HCT116 (cell line): ENCODE data around the gene FTCDNL1. TPM values are rescaled to one million over a fixed set of nuclear protein-coding genes. Genes with fewer than 3 reads are reported as not detected.

Source experiments
- ATAC-seq: fragments of 200-7000 bp; cut with Tn5 transposase; 2 replicates; pipeline ENCODE4 v1.9.1; 2020; ENCODE audit warnings: mild to moderate bottlenecking, moderate library complexity
- BruUV-seq: library from RNA; stranded (reverse); fragments of 400-500 nt; replicated peaks from 2 replicates; lab custom pipeline; 2021; lab: Mats Ljungman, UMichigan
- CTCF ChIA-PET: fragments of 300-600 bp; sonication (Branson Sonifier 250); formaldehyde crosslinking; loops from one replicate; lab custom pipeline; 2021; ENCODE audit warnings: antibody characterized with exemption; lab: Charles Lee
- POLR2A ChIA-PET: fragments of 300-600, 350-600 bp; sonication (Branson Sonifier 250); formaldehyde crosslinking; loops from one replicate; lab custom pipeline; 2021; ENCODE audit warnings: antibody characterized with exemption; lab: Charles Lee
- RAD21 ChIA-PET, 2 experiments: fragments of 300-600 bp; sonication (Branson Sonifier 250); formaldehyde crosslinking; loops; one replicate each; lab custom pipeline; 2023; ENCODE audit warnings: low total read pairs in 2 of 2; ENCODE audit not compliant: uncharacterized antibody in 2 of 2, unreplicated experiment in 2 of 2, low non-redundant PET in 1 of 2; lab: Charles Lee
- DNase-seq: peaks from one replicate; pipeline ENCODE4 v3.0.0-alpha.2; 2010; ENCODE audit warnings: low read depth, low spot score
- H2AFZ ChIP-seq: fragments of 200-600 bp; shearing (Covaris generic), sonication (generic); 2 replicates; pipeline ENCODE4 v1.6.1; 2017; ENCODE audit warnings: low read depth, mixed run types, mixed read lengths, antibody characterized with exemption, low read length; ENCODE audit not compliant: poor library complexity, severe bottlenecking
- H3K27ac ChIP-seq: 2 replicates; pipeline ENCODE4 v1.5.1; 2012; ENCODE audit warnings: low read depth, low read length
- H3K27me3 ChIP-seq: fragments of 200-600 bp; sonication (generic); 2 replicates; pipeline ENCODE4 v1.6.1; 2016; ENCODE audit warnings: mixed run types, low read length, mixed read lengths; ENCODE audit not compliant: insufficient read depth
- H3K36me3 ChIP-seq, 2 experiments: fragments of 200-500 bp in 1 of 2; fragments of 200-600 bp in 1 of 2; sonication (Bioruptor generic) in 1 of 2; sonication (generic) in 1 of 2; 2 replicates each; pipeline versions ENCODE4 v1.5.1 to v1.6.1; 2014 to 2016; ENCODE audit warnings: low read length in 2 of 2, inconsistent platforms in 1 of 2, mixed read lengths in 1 of 2, mixed run types in 1 of 2; ENCODE audit not compliant: insufficient read depth in 2 of 2, control insufficient read depth in 1 of 2
- H3K4me1 ChIP-seq, 2 experiments: fragments of 200-600 bp in 1 of 2; sonication (generic) in 1 of 2; 2 replicates each; pipeline versions ENCODE4 v1.5.1 to v1.6.1; 2012 to 2017; ENCODE audit warnings: low read length in 2 of 2, inconsistent platforms in 1 of 2, mild to moderate bottlenecking in 1 of 2, mixed read lengths in 1 of 2, mixed run types in 1 of 2, moderate library complexity in 1 of 2; ENCODE audit not compliant: insufficient read depth in 2 of 2, control insufficient read depth in 1 of 2
- H3K4me2 ChIP-seq: fragments of 200-600 bp; sonication (generic); 2 replicates; pipeline ENCODE4 v1.6.1; 2017; ENCODE audit warnings: mixed run types, low read length, mixed read lengths
- H3K4me3 ChIP-seq, 2 experiments: fragments of 200-600 bp in 1 of 2; sonication (generic) in 1 of 2; replicated peaks in 1 of 2; 2 replicates each; pipeline ENCODE4 v1.5.1; 2011 to 2016; ENCODE audit warnings: low read length in 2 of 2, control low read depth in 1 of 2, low read depth in 1 of 2, mild to moderate bottlenecking in 1 of 2, mixed read lengths in 1 of 2, mixed run types in 1 of 2
- H3K79me2 ChIP-seq: fragments of 200-600 bp; sonication (generic); 2 replicates; pipeline ENCODE4 v1.6.1; 2017; ENCODE audit warnings: mild to moderate bottlenecking, mixed run types, low read length, moderate library complexity, mixed read lengths; ENCODE audit not compliant: insufficient read depth
- H3K9ac ChIP-seq: fragments of 200-600 bp; sonication (generic); 2 replicates; pipeline ENCODE4 v1.6.1; 2016; ENCODE audit warnings: low read length, mixed read lengths
- H3K9me2 ChIP-seq: fragments of 200-600 bp; sonication (generic), shearing (Covaris generic); 2 replicates; pipeline ENCODE4 v1.6.1; 2017; ENCODE audit warnings: mixed run types, mild to moderate bottlenecking, moderate library complexity; ENCODE audit not compliant: insufficient read depth
- H3K9me3 ChIP-seq, 2 experiments: fragments of 200-500 bp in 1 of 2; fragments of 200-600 bp in 1 of 2; sonication (Bioruptor generic) in 1 of 2; sonication (generic) in 1 of 2; 2 replicates each; pipeline ENCODE4 v1.6.1; 2014 to 2017; ENCODE audit warnings: low read length in 2 of 2, mixed read lengths in 2 of 2, inconsistent platforms in 1 of 2, low read depth in 1 of 2, mild to moderate bottlenecking in 1 of 2, mixed run types in 1 of 2, moderate library complexity in 1 of 2; ENCODE audit not compliant: control insufficient read depth in 1 of 2, insufficient read depth in 1 of 2
- H4K20me1 ChIP-seq: fragments of 200-600 bp; sonication (generic), shearing (Covaris generic); 2 replicates; pipeline ENCODE4 v1.6.1; 2017; ENCODE audit warnings: mixed run types, mild to moderate bottlenecking, moderate library complexity; ENCODE audit not compliant: insufficient read depth
- CBX3 ChIP-seq: IDR thresholded peaks from 2 replicates; pipeline ENCODE4 v1.6.1; 2012; ENCODE audit warnings: low read depth
- POLR2AphosphoS5 ChIP-seq: IDR thresholded peaks from 2 replicates; pipeline ENCODE4 v1.6.1; 2011; ENCODE audit warnings: mild to moderate bottlenecking, low read depth, low read length, moderate library complexity
- REST ChIP-seq: IDR thresholded peaks from 2 replicates; pipeline ENCODE4 v1.6.1; 2012; ENCODE audit warnings: low read depth
- TCF7L2 ChIP-seq: IDR thresholded peaks from 2 replicates; pipeline ENCODE4 v1.7.0; 2011; ENCODE audit warnings: borderline replicate concordance, inconsistent platforms; ENCODE audit not compliant: insufficient read depth, insufficient read length; ENCODE audit errors: extremely low read depth
- ZNF274 ChIP-seq: fragments of 200-500 bp; sonication (Bioruptor generic); IDR thresholded peaks from 2 replicates; pipeline ENCODE4 v1.6.1; 2014; ENCODE audit warnings: mild to moderate bottlenecking, low read depth, low read length, inconsistent platforms
- intact Hi-C: fragments of 100-400 bp; cut with micrococcal nuclease; formaldehyde crosslinking; loops from 2 replicates; pipeline ENCODE4 v1.10.0; 2022
- total RNA-seq: library from RNA; stranded (reverse); gene quantifications from one replicate; pipeline ENCODE4 v1.2.1, GENCODE V29; 2021; ENCODE audit not compliant: unreplicated experiment
- TF ChIP-seq, protein P1 (sequence below): IDR thresholded peaks from 2 replicates; pipeline ENCODE4 v1.6.1; 2012
- TF ChIP-seq, protein P2 (sequence below): IDR thresholded peaks from 2 replicates; pipeline ENCODE4 v1.6.1; 2011; ENCODE audit warnings: mild to moderate bottlenecking, low read length, moderate library complexity; ENCODE audit not compliant: insufficient replicate concordance; ENCODE audit errors: extremely low read depth

Gene FTCDNL1
- total RNA-seq, 1 experiment from 2014 or later, result 2.6 TPM

- no peaks in the 10 kb centered on the region for H3K9me3 ChIP-seq
- no peak overlapping the region for H2AFZ ChIP-seq
- ChIA-PET CTCF (no interaction called here), POLR2A (no interaction called here), RAD21 (no interaction called here)
- H3K4me1 ChIP-seq, result no peaks in the 10 kb centered on the region
- intact Hi-C loops, result no loop called here
- H3K4me2 ChIP-seq, result no peak overlapping the region
- no peaks in the 10 kb centered on the region for H3K79me2 ChIP-seq
- H3K36me3 ChIP-seq, result no peaks in the 10 kb centered on the region
- no peak overlapping the region for H3K4me3 ChIP-seq
- no peaks in the 10 kb centered on the region for H3K27me3 ChIP-seq
- no TSS peak for BruUV-seq
- no peak for ATAC-seq
- no peaks in the 10 kb centered on the region for H4K20me1 ChIP-seq
- no peak overlapping the region for H3K9ac ChIP-seq
- TF ChIP-seq TCF7L2 (no peak), REST (no peak), POLR2AphosphoS5 (no peak), CBX3 (no peak), ZNF274 (no peak)
- TF ChIP-seq, protein P1, sequence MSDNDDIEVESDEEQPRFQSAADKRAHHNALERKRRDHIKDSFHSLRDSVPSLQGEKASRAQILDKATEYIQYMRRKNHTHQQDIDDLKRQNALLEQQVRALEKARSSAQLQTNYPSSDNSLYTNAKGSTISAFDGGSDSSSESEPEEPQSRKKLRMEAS, result no peak
- TF ChIP-seq, protein P2, sequence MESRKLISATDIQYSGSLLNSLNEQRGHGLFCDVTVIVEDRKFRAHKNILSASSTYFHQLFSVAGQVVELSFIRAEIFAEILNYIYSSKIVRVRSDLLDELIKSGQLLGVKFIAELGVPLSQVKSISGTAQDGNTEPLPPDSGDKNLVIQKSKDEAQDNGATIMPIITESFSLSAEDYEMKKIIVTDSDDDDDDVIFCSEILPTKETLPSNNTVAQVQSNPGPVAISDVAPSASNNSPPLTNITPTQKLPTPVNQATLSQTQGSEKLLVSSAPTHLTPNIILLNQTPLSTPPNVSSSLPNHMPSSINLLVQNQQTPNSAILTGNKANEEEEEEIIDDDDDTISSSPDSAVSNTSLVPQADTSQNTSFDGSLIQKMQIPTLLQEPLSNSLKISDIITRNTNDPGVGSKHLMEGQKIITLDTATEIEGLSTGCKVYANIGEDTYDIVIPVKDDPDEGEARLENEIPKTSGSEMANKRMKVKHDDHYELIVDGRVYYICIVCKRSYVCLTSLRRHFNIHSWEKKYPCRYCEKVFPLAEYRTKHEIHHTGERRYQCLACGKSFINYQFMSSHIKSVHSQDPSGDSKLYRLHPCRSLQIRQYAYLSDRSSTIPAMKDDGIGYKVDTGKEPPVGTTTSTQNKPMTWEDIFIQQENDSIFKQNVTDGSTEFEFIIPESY, result no peak
- TF ChIP-seq, all 23 proteins: peak for 0
- no peak for DNase-seq
- Histone ChIP-seq H3K27ac (no peak overlapping the region), H3K9me2 (no peaks in the 10 kb centered on the region)
Measured at GRCh38 chr2:199765646-199766045, 85.3 kb downstream of the FTCDNL1 start.
